ENCODE measurements around the gene MVB12B.

- TF ChIP-seq, protein P1, sequence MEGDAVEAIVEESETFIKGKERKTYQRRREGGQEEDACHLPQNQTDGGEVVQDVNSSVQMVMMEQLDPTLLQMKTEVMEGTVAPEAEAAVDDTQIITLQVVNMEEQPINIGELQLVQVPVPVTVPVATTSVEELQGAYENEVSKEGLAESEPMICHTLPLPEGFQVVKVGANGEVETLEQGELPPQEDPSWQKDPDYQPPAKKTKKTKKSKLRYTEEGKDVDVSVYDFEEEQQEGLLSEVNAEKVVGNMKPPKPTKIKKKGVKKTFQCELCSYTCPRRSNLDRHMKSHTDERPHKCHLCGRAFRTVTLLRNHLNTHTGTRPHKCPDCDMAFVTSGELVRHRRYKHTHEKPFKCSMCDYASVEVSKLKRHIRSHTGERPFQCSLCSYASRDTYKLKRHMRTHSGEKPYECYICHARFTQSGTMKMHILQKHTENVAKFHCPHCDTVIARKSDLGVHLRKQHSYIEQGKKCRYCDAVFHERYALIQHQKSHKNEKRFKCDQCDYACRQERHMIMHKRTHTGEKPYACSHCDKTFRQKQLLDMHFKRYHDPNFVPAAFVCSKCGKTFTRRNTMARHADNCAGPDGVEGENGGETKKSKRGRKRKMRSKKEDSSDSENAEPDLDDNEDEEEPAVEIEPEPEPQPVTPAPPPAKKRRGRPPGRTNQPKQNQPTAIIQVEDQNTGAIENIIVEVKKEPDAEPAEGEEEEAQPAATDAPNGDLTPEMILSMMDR (IDR thresholded peaks at IDR 0.05; ENCODE audit: poor library complexity, severe bottlenecking), result no peak
- TF ChIP-seq SMC3 (conservative IDR thresholded peaks at IDR 0.05; ENCODE audit: poor library complexity), result no peak
These were observed 113.4 kb downstream of the MVB12B start for GRCh38 chr9:126439883-126440653.
